ENCODE measurements around the gene RGL1.

- TF ChIP-seq CTCF (IDR thresholded peaks at IDR 0.05), result no peak
- TF ChIP-seq POLR2A (IDR thresholded peaks at IDR 0.05), result no peak
Measured at GRCh38 chr1:183821889-183822611, 17.1 kb downstream of the RGL1 start.
